Measurements from ENCODE around the gene MRPS5.
"Not testable (repeated sequence)": the region's sequence is repeated elsewhere in the genome, so short reads cannot be mapped to it uniquely, and the experiment has no call there.

Gene MRPS5

GRCh38 chr2:95121093-95121406 is 558 bp downstream of the MRPS5 start:
- no peaks in the 10 kb centered on the region for H3K36me3 ChIP-seq (ENCODE audit: control insufficient read depth, insufficient read depth, low read length)
- H3K27me3 ChIP-seq (ENCODE audit: control insufficient read depth, insufficient read depth, low read length) = no peaks in the 10 kb centered on the region
- H3K27ac ChIP-seq (ENCODE audit: low read depth, low read length) = peak overlapping the region; percentile 98
- peaks cover 10% of the 10 kb centered on the region for H3K4me1 ChIP-seq (ENCODE audit: control insufficient read depth, insufficient read depth, low read length)
- H3K9ac ChIP-seq (ENCODE audit: low read length) = peak overlapping the region; percentile 88
- peak overlapping the region; percentile 89 for H3K4me3 ChIP-seq (ENCODE audit: low read length)

- Histone ChIP-seq H3K4me3 (ENCODE audit: low read length) (no peak overlapping the region), H3K9ac (ENCODE audit: low read length) (no peak overlapping the region), H3K4me1 (ENCODE audit: control insufficient read depth, insufficient read depth, low read length) (peaks cover 6% of the 10 kb centered on the region), H3K27me3 (ENCODE audit: control insufficient read depth, insufficient read depth, low read length) (no peaks in the 10 kb centered on the region), H3K36me3 (ENCODE audit: control insufficient read depth, insufficient read depth, low read length) (peaks cover 2% of the 10 kb centered on the region), H3K27ac (ENCODE audit: low read depth, low read length) (no peak overlapping the region)
Measured at GRCh38 chr2:95115418-95115817, 6.2 kb downstream of the MRPS5 start.

GRCh38 chr2:95113464-95113863 is 8.1 kb downstream of the MRPS5 start:
- Histone ChIP-seq H3K36me3 (ENCODE audit: control insufficient read depth, insufficient read depth, low read length) (peaks cover 6% of the 10 kb centered on the region), H3K4me1 (ENCODE audit: control insufficient read depth, insufficient read depth, low read length) (no peaks in the 10 kb centered on the region), H3K9ac (ENCODE audit: low read length) (no peak overlapping the region), H3K4me3 (ENCODE audit: low read length) (no peak overlapping the region), H3K27me3 (ENCODE audit: control insufficient read depth, insufficient read depth, low read length) (no peaks in the 10 kb centered on the region), H3K27ac (ENCODE audit: low read depth, low read length) (no peak overlapping the region)

- no peak overlapping the region for H3K4me3 ChIP-seq (ENCODE audit: low read length)
- no peak overlapping the region for H3K27ac ChIP-seq (ENCODE audit: low read depth, low read length)
- no peak overlapping the region for H3K9ac ChIP-seq (ENCODE audit: low read length)
- H3K27me3 ChIP-seq (ENCODE audit: control insufficient read depth, insufficient read depth, low read length) = no peaks in the 10 kb centered on the region
- peaks cover 30% of the 10 kb centered on the region for H3K36me3 ChIP-seq (ENCODE audit: control insufficient read depth, insufficient read depth, low read length)
- no peaks in the 10 kb centered on the region for H3K4me1 ChIP-seq (ENCODE audit: control insufficient read depth, insufficient read depth, low read length)
Measured at GRCh38 chr2:95110395-95110794, 11.2 kb downstream of the MRPS5 start.

- no peak overlapping the region for H3K27ac ChIP-seq (ENCODE audit: low read depth, low read length)
- peaks cover 34% of the 10 kb centered on the region for H3K36me3 ChIP-seq (ENCODE audit: control insufficient read depth, insufficient read depth, low read length)
- H3K4me1 ChIP-seq (ENCODE audit: control insufficient read depth, insufficient read depth, low read length) = no peaks in the 10 kb centered on the region
- H3K4me3 ChIP-seq (ENCODE audit: low read length) = no peak overlapping the region
- H3K9ac ChIP-seq (ENCODE audit: low read length) = no peak overlapping the region
- no peaks in the 10 kb centered on the region for H3K27me3 ChIP-seq (ENCODE audit: control insufficient read depth, insufficient read depth, low read length)
Measured at GRCh38 chr2:95109260-95109659, 12.3 kb downstream of the MRPS5 start.

- H3K4me3 ChIP-seq (ENCODE audit: low read length) = no peak overlapping the region
- H3K27ac ChIP-seq (ENCODE audit: low read depth, low read length) = no peak overlapping the region
Measured at GRCh38 chr2:95106081-95106480, 15.5 kb downstream of the MRPS5 start.

GRCh38 chr2:95104606-95105005 is 17.0 kb downstream of the MRPS5 start:
- H3K4me3 ChIP-seq (ENCODE audit: low read length) = no peak overlapping the region
- no peaks in the 10 kb centered on the region for H3K4me1 ChIP-seq (ENCODE audit: control insufficient read depth, insufficient read depth, low read length)
- no peak overlapping the region for H3K9ac ChIP-seq (ENCODE audit: low read length)
- no peak overlapping the region for H3K27ac ChIP-seq (ENCODE audit: low read depth, low read length)
- peaks cover 41% of the 10 kb centered on the region for H3K36me3 ChIP-seq (ENCODE audit: control insufficient read depth, insufficient read depth, low read length)
- H3K27me3 ChIP-seq (ENCODE audit: control insufficient read depth, insufficient read depth, low read length) = no peaks in the 10 kb centered on the region

More at GRCh38 chr2:95106081-95106480, 15.5 kb downstream of the MRPS5 start:
- Histone ChIP-seq H3K9ac (ENCODE audit: low read length) (no peak overlapping the region), H3K27me3 (ENCODE audit: control insufficient read depth, insufficient read depth, low read length) (no peaks in the 10 kb centered on the region), H3K36me3 (ENCODE audit: control insufficient read depth, insufficient read depth, low read length) (peaks cover 37% of the 10 kb centered on the region), H3K4me1 (ENCODE audit: control insufficient read depth, insufficient read depth, low read length) (no peaks in the 10 kb centered on the region)

GRCh38 chr2:95099910-95100309 is 21.7 kb downstream of the MRPS5 start:
- H3K9ac ChIP-seq (ENCODE audit: low read length) = no peak overlapping the region

GRCh38 chr2:95098273-95098672 is 23.3 kb downstream of the MRPS5 start:
- not testable (repeated sequence) for H3K36me3 ChIP-seq (ENCODE audit: control insufficient read depth, insufficient read depth, low read length); H3K4me3 ChIP-seq (ENCODE audit: low read length); H3K4me1 ChIP-seq (ENCODE audit: control insufficient read depth, insufficient read depth, low read length); H3K27ac ChIP-seq (ENCODE audit: low read depth, low read length); H3K9ac ChIP-seq (ENCODE audit: low read length); H3K27me3 ChIP-seq (ENCODE audit: control insufficient read depth, insufficient read depth, low read length)

More at GRCh38 chr2:95099910-95100309, 21.7 kb downstream of the MRPS5 start:
- Histone ChIP-seq H3K4me3 (ENCODE audit: low read length) (no peak overlapping the region), H3K36me3 (ENCODE audit: control insufficient read depth, insufficient read depth, low read length) (peaks cover 11% of the 10 kb centered on the region), H3K27me3 (ENCODE audit: control insufficient read depth, insufficient read depth, low read length) (no peaks in the 10 kb centered on the region), H3K27ac (ENCODE audit: low read depth, low read length) (no peak overlapping the region), H3K4me1 (ENCODE audit: control insufficient read depth, insufficient read depth, low read length) (no peaks in the 10 kb centered on the region)

- H3K27ac ChIP-seq (ENCODE audit: low read depth, low read length) = no peak overlapping the region
Measured at GRCh38 chr2:95091885-95092555, 29.6 kb downstream of the MRPS5 start.

GRCh38 chr2:95087379-95087778 is 34.2 kb downstream of the MRPS5 start:
- no peaks in the 10 kb centered on the region for H3K27me3 ChIP-seq (ENCODE audit: control insufficient read depth, insufficient read depth, low read length)
- no peaks in the 10 kb centered on the region for H3K4me1 ChIP-seq (ENCODE audit: control insufficient read depth, insufficient read depth, low read length)
- H3K36me3 ChIP-seq (ENCODE audit: control insufficient read depth, insufficient read depth, low read length) = peaks cover 28% of the 10 kb centered on the region
- no peak overlapping the region for H3K9ac ChIP-seq (ENCODE audit: low read length)
- H3K4me3 ChIP-seq (ENCODE audit: low read length) = no peak overlapping the region
- no peak overlapping the region for H3K27ac ChIP-seq (ENCODE audit: low read depth, low read length)

More at GRCh38 chr2:95091885-95092555, 29.6 kb downstream of the MRPS5 start:
- no peak overlapping the region for H3K9ac ChIP-seq (ENCODE audit: low read length)
- H3K4me1 ChIP-seq (ENCODE audit: control insufficient read depth, insufficient read depth, low read length) = no peaks in the 10 kb centered on the region
- no peak overlapping the region for H3K4me3 ChIP-seq (ENCODE audit: low read length)
- peaks cover 22% of the 10 kb centered on the region for H3K36me3 ChIP-seq (ENCODE audit: control insufficient read depth, insufficient read depth, low read length)
- H3K27me3 ChIP-seq (ENCODE audit: control insufficient read depth, insufficient read depth, low read length) = no peaks in the 10 kb centered on the region

- H3K4me1 ChIP-seq (ENCODE audit: control insufficient read depth, insufficient read depth, low read length) = no peaks in the 10 kb centered on the region
- H3K27me3 ChIP-seq (ENCODE audit: control insufficient read depth, insufficient read depth, low read length) = no peaks in the 10 kb centered on the region
- H3K36me3 ChIP-seq (ENCODE audit: control insufficient read depth, insufficient read depth, low read length) = peaks cover 21% of the 10 kb centered on the region
- H3K9ac ChIP-seq (ENCODE audit: low read length) = no peak overlapping the region
- no peak overlapping the region for H3K4me3 ChIP-seq (ENCODE audit: low read length)
- H3K27ac ChIP-seq (ENCODE audit: low read depth, low read length) = no peak overlapping the region
Measured at GRCh38 chr2:95086017-95086416, 35.6 kb downstream of the MRPS5 start.

GRCh38 chr2:95082477-95082876 is 39.1 kb downstream of the MRPS5 start:
- H3K9ac ChIP-seq (ENCODE audit: low read length) = no peak overlapping the region
- no peak overlapping the region for H3K27ac ChIP-seq (ENCODE audit: low read depth, low read length)

More at GRCh38 chr2:95082477-95082876, 39.1 kb downstream of the MRPS5 start:
- H3K27me3 ChIP-seq (ENCODE audit: control insufficient read depth, insufficient read depth, low read length) = no peaks in the 10 kb centered on the region
- H3K36me3 ChIP-seq (ENCODE audit: control insufficient read depth, insufficient read depth, low read length) = peaks cover 14% of the 10 kb centered on the region
- no peaks in the 10 kb centered on the region for H3K4me1 ChIP-seq (ENCODE audit: control insufficient read depth, insufficient read depth, low read length)
- no peak overlapping the region for H3K4me3 ChIP-seq (ENCODE audit: low read length)
